COLO668 (cell line): Measurements from ENCODE around the gene PCDHGC3.
A peak's percentile ranks its signal among the peaks of the same experiment; 100 is the strongest.

Experiments
- DNase-seq: peaks from one replicate; lab custom pipeline; 2025; ENCODE audit not compliant: unreplicated experiment; lab: John Stamatoyannopoulos, UW

PCDHGC3 gene

DNA sequence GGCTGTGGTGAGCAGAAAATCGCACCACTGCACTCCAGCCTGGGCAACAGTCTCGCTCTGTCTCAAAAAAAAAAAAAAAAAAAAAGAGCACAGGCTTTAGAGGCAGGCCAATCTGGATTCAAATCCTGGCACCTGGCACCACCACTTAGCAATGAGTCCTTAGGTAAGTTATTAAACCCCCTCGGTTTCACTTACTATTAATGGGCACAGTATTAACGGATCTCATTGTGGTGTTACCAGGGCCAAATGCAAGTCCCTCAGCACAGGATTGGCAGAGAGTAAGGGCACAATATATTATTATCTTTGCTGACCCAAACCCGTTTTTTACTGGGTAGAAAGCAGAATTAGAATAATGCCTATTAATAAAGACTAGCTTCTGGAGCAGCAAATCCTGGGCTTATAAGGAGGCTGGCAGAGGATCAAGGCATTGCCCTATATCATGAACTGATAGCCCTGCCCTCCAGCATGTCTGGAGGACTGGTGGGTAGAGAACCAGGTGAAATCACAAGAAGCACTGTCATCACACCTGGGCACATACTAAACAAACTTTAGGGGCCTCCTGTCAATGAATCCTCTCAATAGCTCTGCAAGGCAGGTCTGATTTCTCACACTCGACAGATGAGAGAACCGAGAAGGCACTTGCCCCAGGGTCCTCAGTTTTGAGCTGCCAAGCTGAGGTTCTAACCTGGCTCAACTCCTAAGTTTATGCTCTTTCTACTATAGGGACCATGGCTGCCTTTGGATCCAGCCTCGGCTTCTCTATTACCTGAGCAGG, 30.8 kb downstream of the PCDHGC3 start:
- no peak for DNase-seq

DNA sequence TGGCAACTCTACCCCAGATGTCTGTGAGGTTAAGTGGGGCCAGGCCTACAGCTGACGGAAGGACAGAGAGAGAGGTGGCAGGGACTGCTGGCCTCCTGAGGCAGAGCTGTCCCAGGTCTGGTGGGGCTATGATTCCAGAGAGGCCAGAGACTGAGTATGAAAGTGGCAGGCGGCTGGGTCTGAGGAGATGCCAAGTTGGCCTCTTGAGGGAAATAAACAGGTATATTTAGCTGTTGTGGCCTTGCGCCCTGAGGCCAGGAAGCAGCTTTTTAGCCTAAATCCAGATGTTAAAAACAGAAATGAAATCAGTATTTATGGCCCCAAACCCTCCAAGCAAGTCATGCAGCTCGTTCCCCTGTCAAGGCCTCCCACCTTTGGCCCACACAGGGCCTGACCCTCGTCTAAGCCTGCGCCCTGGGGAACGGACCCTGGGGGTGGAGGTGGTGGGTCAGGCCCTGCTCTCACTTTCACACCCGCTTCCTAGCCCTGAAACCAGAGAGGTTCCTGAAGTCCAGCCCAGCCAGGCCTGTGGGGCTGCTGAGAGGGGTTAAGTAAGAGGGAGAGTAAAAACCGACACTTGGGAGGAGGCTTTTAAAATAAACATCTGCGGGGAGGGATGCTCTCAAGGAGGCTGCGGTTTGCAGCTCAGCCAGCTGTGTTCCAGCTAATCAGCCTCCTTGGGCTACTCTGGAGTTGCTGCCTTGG, 31.8 kb downstream of the PCDHGC3 start:
- DNase-seq = no peak

DNA sequence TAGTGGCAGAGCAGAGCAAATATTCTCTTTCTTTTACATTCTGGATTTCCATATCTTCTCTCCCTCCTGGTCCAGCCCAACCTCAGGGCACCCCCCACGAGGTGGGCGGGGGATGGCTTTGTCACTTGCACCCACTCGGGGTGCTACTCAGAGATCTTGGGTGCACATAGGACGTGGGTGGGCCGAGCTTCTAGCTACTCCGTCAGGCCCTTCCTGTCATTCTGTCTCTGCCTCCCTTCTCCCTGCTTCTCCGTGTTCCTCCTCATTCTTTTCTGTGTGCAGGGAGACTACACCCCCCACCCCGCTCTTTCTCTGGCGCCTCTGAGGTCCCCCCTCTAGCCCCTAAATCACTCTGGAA, 32.7 kb downstream of the PCDHGC3 start:
- DNase-seq = no peak

DNA sequence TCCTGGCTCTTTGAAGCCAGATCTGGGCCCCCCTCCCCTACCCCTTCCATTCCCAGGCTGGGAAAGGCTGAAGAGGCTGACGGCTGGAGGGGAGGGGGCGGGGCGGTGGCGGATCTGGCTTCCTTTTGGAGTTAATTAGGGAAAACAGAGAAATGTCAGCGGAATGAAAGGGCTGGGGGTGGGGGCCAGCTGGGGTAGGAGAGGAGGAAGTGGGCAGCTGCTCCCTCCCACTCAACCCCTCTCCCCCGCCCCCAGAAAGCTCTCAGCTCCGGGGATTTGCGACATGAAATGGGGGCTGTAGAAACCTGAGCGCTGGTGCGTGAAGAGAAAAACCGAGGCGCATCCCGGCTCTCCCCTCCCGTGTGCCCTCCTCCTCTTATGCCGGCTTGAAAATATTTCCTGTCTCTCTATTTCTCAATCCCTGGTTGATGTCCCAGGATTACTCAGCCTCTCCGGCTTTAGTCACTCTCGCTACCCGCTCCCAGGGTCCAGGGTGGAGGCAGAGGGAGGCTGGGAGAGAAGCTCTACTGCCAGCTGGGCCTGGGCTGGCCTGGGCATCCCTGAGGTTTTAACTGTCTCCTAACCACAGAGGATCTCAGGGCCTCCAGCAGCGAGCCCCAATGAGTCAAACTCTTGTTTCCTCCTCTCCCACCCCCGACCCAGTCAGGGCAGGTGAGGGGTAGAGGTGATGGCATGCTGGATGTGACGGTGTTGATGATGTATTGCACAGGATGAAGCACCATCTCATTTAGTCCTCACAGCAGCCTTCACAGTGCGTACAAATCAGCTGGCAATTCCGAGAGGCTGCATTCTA, 33.2 kb downstream of the PCDHGC3 start:
- no peak for DNase-seq

DNA sequence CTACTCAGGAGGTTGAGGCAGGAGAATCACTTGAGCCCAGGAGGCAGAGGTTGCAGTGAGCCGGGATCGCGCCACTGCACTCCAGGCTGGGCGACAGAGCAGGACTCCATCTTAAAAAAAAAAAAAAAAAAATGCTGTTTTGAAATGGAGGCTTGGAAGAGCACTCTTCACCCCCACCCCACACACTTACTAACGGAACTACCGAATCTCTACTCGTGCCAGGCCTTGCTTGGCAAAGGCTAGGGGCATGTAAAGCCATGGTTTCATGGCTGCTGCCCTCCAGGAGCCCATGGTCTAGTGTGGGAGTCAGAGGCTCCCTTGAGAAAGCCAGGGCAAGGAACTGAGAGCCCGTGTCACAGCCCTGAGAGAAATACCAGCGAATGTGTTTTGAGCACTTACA, 34.4 kb downstream of the PCDHGC3 start:
- DNase-seq = no peak

DNA sequence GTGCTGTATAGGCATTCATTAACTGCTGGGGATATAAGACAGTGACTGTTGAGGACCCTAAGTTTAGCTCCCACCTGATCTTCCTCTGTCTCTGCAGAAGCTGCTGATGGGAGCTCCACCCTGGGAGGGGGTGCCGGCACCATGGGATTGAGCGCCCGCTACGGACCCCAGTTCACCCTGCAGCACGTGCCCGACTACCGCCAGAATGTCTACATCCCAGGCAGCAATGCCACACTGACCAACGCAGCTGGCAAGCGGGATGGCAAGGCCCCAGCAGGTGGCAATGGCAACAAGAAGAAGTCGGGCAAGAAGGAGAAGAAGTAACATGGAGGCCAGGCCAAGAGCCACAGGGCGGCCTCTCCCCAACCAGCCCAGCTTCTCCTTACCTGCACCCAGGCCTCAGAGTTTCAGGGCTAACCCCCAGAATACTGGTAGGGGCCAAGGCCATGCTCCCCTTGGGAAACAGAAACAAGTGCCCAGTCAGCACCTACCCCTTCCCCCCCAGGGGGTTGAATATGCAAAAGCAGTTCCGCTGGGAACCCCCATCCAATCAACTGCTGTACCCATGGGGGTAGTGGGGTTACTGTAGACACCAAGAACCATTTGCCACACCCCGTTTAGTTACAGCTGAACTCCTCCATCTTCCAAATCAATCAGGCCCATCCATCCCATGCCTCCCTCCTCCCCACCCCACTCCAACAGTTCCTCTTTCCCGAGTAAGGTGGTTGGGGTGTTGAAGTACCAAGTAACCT, 35.3 kb downstream of the PCDHGC3 start:
- DNase-seq = no peak

DNA sequence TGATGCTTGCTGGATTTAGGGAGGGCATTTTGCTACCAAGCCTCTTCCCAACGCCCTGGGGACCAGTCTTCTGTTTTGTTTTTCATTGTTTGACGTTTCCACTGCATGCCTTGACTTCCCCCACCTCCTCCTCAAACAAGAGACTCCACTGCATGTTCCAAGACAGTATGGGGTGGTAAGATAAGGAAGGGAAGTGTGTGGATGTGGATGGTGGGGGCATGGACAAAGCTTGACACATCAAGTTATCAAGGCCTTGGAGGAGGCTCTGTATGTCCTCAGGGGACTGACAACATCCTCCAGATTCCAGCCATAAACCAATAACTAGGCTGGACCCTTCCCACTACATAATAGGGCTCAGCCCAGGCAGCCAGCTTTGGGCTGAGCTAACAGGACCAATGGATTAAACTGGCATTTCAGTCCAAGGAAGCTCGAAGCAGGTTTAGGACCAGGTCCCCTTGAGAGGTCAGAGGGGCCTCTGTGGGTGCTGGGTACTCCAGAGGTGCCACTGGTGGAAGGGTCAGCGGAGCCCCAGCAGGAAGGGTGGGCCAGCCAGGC, 36.1 kb downstream of the PCDHGC3 start:
- no peak for DNase-seq

DNA sequence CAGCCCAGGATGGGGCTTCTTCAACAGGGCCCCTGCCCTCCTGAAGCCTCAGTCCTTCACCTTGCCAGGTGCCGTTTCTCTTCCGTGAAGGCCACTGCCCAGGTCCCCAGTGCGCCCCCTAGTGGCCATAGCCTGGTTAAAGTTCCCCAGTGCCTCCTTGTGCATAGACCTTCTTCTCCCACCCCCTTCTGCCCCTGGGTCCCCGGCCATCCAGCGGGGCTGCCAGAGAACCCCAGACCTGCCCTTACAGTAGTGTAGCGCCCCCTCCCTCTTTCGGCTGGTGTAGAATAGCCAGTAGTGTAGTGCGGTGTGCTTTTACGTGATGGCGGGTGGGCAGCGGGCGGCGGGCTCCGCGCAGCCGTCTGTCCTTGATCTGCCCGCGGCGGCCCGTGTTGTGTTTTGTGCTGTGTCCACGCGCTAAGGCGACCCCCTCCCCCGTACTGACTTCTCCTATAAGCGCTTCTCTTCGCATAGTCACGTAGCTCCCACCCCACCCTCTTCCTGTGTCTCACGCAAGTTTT, 36.7 kb downstream of the PCDHGC3 start:
- DNase-seq = peak; percentile 69

DNA sequence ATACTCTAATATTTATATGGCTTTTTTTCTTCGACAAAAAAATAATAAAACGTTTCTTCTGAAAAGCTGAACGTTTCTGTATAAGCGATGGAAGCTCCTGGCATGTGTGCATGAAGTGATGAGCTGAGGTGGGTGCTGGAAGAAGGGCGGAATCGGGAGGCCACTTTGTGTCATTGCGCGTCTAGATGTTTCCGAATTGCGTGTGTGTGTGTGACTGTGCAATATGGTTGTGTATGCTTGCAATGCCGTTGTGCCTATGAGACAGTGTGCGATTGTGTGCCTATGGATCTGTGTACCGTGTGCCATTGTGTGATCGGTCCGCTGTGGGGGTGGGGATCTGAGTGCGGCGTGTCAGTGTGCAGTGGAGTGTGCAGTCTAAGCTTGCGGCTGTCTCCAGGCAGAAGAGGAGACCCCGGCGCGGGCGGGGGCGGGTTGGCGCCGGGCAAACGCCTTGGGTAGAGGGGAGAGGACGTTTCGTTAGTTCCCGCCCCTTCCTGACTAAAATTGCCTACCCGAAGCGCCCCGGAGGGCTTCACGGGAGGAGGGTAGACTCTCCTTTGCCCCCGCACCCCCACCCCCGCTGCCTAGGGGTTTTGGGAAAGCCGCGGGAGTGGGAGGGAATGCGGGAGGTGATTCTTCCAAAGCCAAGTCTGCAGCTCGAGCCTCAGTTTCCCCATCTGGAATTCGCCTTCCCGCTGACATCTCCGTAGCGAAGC, 37.3 kb downstream of the PCDHGC3 start:
- DNase-seq = no peak

DNA sequence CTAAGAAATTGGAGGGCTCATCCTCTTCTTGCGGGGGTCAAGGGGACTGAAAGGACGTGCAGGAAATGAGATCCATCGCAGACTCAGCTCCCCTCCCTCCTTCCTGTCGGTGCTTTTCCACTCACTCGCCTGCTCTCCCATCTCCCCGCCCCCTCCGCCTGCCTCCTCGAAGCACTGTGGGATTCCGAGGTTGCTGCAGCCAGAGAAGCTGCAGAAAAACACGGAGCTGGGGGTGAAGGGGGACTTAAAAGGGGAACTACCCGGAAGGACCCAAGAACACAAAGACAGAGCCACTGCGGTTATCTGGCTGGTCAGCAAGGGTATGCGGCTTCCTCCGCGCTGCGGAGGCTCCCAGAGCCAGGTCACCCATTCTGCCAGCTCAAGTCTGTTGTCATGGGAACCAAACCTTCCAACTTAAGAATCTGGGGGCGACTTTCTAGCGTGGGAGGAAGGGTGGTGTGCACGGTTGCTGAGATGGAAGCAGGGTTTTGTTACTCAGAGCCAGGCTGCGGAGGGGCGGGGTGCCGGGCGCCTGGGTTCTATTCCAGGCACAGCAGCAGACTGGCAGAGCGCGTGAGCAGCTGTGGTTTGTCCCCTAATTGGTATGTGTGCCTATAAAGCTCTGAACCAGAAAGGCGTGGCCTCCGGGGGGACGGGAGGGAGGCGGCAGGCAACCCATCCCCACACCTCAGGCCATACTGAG, 38.0 kb downstream of the PCDHGC3 start:
- no peak for DNase-seq

DNA sequence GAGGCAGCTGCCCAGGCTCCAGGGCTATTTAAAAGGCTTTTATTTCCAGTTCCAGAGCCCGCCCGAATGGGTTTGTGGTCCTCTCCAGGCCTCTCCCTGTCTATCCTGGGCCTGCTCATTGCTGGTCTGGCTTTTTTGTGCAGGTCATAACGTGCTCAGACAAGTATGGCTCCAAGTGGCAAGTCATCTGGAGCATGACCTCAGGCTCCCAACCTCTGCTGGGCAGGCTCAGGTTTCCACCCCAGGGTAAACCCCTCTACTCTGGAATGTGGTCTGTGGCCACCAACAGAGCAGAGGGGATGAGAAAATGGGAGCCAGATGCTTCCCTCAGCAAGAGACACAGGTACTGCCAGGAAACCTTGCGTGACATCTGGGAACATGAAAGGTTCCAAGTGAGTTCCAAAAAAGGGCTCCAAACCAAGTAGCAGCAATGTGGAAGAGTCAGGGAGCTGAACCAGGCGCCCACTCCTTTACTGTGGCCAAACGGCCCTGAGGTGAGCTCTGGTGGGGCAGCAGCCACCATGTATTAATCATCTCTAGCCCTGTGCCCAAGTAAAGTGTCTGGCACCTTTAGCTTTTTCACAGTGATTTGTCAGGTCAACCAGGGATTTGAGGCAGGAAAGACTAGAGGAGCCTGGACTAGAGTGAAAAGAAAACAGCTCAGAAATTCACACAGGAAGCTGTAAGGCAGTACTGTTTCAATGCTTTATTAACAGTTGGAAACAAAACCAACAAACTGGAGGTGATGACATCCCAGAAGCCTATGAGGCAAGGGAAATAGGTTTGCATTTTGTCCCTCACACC, 38.8 kb downstream of the PCDHGC3 start:
- peak; percentile 5 for DNase-seq

DNA sequence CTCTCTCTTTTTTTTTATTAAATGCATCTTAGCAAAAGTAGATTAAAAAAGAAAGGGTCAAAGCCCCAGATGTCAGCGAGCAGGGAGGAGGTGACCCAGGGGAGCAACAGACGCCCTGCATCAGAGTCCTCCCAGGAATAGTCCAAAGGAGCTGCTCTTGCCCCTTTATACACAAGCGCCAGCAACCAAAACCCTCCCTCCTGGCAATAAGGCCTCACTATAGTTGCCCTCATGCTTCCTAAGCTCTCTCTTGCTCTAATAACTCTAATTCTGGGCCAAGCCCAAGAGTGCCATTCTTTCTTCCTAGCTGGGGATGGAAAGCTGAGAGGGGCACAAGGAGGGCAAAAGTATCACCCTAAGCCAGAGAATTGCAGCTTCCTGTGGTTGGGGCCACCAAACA, 39.4 kb downstream of the PCDHGC3 start:
- DNase-seq = no peak

DNA sequence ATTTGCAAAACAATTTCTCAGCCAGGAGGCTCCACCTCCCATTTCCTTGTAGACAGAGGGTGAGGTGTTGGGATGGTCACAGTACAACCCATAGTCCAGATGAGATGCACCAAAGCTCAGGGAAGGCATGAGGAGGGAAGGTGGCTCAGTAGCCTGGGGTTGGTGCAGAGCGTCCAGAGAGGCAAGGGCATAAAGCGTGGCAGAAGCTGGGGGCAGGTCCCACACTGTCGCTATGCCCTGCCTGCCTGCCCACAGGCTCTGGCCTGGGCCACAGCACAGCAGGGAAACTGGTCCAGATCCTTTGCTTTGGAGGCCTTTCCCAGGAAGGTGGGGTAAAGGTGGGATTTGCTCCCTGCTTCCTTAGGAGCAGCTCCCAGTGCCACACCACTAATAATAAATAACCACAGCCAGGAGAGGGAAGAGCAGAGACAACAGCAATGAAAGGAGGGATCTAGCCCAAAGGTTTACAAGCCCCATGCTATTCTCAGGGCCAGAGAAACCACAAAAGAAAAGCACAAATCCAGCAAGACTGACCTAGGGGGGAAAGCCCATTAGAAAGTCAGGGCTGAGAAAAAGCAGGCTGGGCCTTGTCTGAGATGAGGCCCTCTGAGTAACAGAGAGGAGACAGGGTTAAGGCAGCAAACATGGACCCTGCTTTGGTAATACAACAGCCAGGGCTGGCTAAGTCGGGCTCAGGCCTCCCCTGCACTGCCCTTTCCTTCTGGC, 40.3 kb downstream of the PCDHGC3 start:
- DNase-seq = no peak

DNA sequence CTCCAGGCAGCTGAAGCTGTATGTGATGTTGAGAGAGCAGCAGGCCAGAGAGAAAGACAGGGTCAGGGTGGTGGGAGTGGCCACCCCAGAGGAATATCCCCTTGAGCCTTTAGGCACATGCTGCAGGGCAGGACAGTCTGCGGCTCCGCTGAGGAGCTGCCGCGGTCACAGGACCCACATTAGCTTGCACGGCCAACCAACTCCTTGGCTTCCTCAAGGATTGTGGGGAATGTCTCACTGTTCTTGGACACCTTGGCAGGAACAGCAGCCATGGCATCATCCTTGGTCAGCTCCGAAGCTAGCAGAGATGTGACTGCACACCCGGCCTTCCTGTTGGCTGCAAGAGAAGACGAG, 40.9 kb downstream of the PCDHGC3 start:
- no peak for DNase-seq

DNA sequence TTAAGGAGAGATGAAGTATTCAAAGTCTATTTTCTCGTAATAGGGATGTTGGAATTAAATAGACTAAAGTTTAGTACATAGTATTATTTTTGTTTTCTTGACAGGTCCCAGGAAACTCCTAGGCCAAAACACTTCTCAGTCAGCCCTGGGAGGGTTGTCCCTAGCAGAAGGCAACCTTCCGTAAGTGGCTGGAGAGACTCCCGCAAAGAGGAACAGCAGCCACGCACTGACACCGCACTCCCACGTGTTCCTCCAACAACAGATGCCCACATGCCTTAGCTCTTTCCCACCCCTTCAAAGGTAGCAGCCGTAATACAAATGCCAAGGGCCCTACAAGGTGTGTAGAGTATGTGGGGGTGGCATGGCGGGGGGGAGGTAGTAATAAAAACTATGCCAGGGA, 41.5 kb downstream of the PCDHGC3 start:
- no peak for DNase-seq

DNA sequence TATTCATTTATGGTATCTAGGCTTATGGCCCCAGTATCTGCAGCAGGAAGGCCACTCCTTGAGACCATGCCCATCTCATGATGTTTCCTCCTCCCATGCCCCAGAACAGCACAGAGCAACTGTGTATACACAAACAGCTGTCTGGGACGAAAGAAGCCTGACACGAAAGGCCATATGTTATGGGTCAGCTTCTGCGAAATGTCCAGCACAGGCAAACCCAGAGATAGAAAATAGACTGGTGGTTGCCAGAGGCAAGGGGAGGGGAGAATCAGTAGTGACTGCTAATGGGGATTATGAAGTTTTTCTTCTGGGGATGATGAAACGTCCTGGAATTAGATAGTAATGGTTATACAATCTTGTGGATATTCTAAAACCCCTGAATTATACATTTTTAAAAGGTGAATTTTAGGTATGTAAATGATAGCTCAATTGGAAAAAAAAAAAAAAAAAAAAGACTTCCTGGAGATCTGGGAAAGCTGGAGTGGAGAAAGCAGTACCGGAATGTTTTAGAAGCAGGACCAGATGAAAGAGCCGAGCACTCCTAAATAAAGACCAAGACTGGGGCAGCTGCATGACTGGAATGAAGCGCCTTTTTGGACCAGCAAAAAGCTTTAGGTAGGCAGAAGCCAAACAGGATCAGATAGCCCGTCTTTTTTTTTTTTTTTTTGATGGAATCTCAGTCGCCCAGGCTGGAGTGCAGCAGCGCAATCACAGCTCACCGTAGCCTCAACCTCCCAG, 42.3 kb downstream of the PCDHGC3 start:
- no peak for DNase-seq

DNA sequence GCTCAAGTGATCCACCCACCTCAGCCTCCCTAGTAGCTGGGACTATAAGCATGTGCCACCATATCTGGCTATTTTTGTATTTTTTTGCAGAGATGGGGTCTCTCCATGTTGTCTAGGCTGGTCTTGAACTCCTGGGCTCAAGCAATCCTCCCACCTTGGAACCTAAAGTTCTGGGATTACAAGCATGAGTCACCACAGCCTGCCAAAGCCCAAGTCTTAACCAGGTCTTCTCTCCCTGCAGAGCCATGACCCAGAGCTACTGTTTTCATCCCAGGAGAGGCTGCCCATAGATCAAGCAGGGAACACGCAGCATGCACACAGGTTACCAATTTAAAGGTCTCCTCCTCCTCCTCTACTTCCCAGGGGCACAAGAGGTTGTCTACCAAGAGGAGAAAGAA, 42.9 kb downstream of the PCDHGC3 start:
- DNase-seq = no peak
